SH-SY5Y (cell line): ENCODE results near the gene ARHGAP15.

Experiments
- GATA2 ChIP-seq: IDR thresholded peaks from 2 replicates; pipeline ENCODE4 v1.6.1; 2011; ENCODE audit warnings: mild to moderate bottlenecking, low read depth, low read length
- GATA3 ChIP-seq: IDR thresholded peaks from 2 replicates; pipeline ENCODE4 v1.6.1; 2011; ENCODE audit warnings: low read depth, mild to moderate bottlenecking, low read length, moderate library complexity

The ARHGAP15 gene

GRCh38 chr2:143545059-143545948 is 416.1 kb downstream of the ARHGAP15 start:
- no peak for TF ChIP-seq GATA2
- peak; percentile 15; the same call in 1 of the 2 replicates for TF ChIP-seq GATA3

GRCh38 chr2:143545949-143546255 is 416.7 kb downstream of the ARHGAP15 start:
- TF ChIP-seq GATA2 = no peak
- no peak for TF ChIP-seq GATA3

GRCh38 chr2:143548032-143548431 is 418.8 kb downstream of the ARHGAP15 start:
- TF ChIP-seq GATA2 = no peak
- TF ChIP-seq GATA3 = no peak

GRCh38 chr2:143550500-143550899 is 421.3 kb downstream of the ARHGAP15 start:
- no peak for TF ChIP-seq GATA3
- no peak for TF ChIP-seq GATA2

GRCh38 chr2:143551971-143552650 is 422.9 kb downstream of the ARHGAP15 start:
- TF ChIP-seq GATA2 = no peak
- no peak for TF ChIP-seq GATA3

GRCh38 chr2:143553261-143553660 is 424.0 kb downstream of the ARHGAP15 start:
- TF ChIP-seq GATA3 (0 out of 2 replicates have a peak, but pooled peaks have one; percentile 28), GATA2 (no peak)

- no peak for TF ChIP-seq GATA3
- TF ChIP-seq GATA2 = no peak
These were observed 429.4 kb downstream of the ARHGAP15 start for GRCh38 chr2:143558665-143559064.

GRCh38 chr2:143559147-143559546 is 429.9 kb downstream of the ARHGAP15 start:
- TF ChIP-seq GATA2 (no peak), GATA3 (no peak)

- TF ChIP-seq GATA2 (no peak), GATA3 (no peak)
These were observed 431.5 kb downstream of the ARHGAP15 start for GRCh38 chr2:143560724-143561123.

GRCh38 chr2:143564419-143564818 is 435.2 kb downstream of the ARHGAP15 start:
- TF ChIP-seq GATA2 = no peak

- TF ChIP-seq GATA2 = no peak
- no peak for TF ChIP-seq GATA3
These were observed 442.5 kb downstream of the ARHGAP15 start for GRCh38 chr2:143571747-143572146.

GRCh38 chr2:143572421-143572820 is 443.2 kb downstream of the ARHGAP15 start:
- TF ChIP-seq GATA3 (no peak), GATA2 (no peak)

GRCh38 chr2:143574069-143574468 is 444.9 kb downstream of the ARHGAP15 start:
- TF ChIP-seq GATA3 (no peak), GATA2 (no peak)

GRCh38 chr2:143575340-143575739 is 446.1 kb downstream of the ARHGAP15 start:
- TF ChIP-seq GATA2 (no peak), GATA3 (no peak)

GRCh38 chr2:143577489-143577888 is 448.3 kb downstream of the ARHGAP15 start:
- TF ChIP-seq GATA3 = no peak
- no peak for TF ChIP-seq GATA2

- TF ChIP-seq GATA2 (no peak), GATA3 (no peak)
These were observed 450.2 kb downstream of the ARHGAP15 start for GRCh38 chr2:143579456-143579855.
